Neural progenitor cell (in vitro differentiated cells): ENCODE measurements around the gene TMEM119. TPM values are rescaled to one million over a fixed set of nuclear protein-coding genes. Genes with fewer than 3 reads are reported as not detected.

ENCODE experiments used
- DNase-seq: peaks from one replicate; pipeline ENCODE4 v3.0.0-alpha.2; 2016; ENCODE audit warnings: low spot score
- H2AFZ ChIP-seq: fragments of 200-600 bp; sonication (generic); replicated peaks from 2 replicates; pipeline ENCODE4 v1.6.1; 2016; ENCODE audit warnings: antibody characterized with exemption
- H3F3A ChIP-seq: fragments of 200-600 bp; sonication (generic); 2 replicates; pipeline ENCODE4 v1.6.1; 2016; ENCODE audit warnings: antibody characterized with exemption, low read depth
- H3K27ac ChIP-seq: fragments of 200-600 bp; sonication (generic); 2 replicates; pipeline ENCODE4 v1.5.1; 2016; ENCODE audit warnings: mild to moderate bottlenecking
- H3K27me3 ChIP-seq: fragments of 200-600 bp; sonication (generic); 2 replicates; pipeline ENCODE4 v1.6.1; 2016; ENCODE audit warnings: mild to moderate bottlenecking, moderate library complexity
- H3K36me3 ChIP-seq: fragments of 200-600 bp; sonication (generic); 2 replicates; pipeline ENCODE4 v1.5.1; 2016
- H3K4me1 ChIP-seq: fragments of 200-600 bp; sonication (generic); 2 replicates; pipeline ENCODE4 v1.6.1; 2016; ENCODE audit warnings: mixed run types
- H3K4me2 ChIP-seq: fragments of 200-600 bp; sonication (generic); 2 replicates; pipeline ENCODE4 v1.6.1; 2016
- H3K4me3 ChIP-seq: fragments of 200-600 bp; sonication (generic); 2 replicates; pipeline ENCODE4 v1.5.1; 2016
- H3K79me2 ChIP-seq: fragments of 200-600 bp; sonication (generic); 2 replicates; pipeline ENCODE4 v1.6.1; 2016; ENCODE audit warnings: low read depth
- H3K9ac ChIP-seq: fragments of 200-600 bp; sonication (generic); 2 replicates; pipeline ENCODE4 v1.6.1; 2016
- H3K9me3 ChIP-seq: fragments of 200-600 bp; sonication (generic); 2 replicates; pipeline ENCODE4 v1.5.1; 2016; ENCODE audit warnings: low read depth
- H4K20me1 ChIP-seq: fragments of 200-600 bp; sonication (generic); 2 replicates; pipeline ENCODE4 v1.6.1; 2016; ENCODE audit warnings: low read depth
- H3K27ac Mint-ChIP-seq: 3 replicates; pipeline ENCODE4 v1.8.0; 2021; ENCODE audit warnings: mixed read lengths
- H3K27me3 Mint-ChIP-seq: 2 replicates; pipeline ENCODE4 v1.8.0; 2022; ENCODE audit warnings: low read depth, mild to moderate bottlenecking, inconsistent platforms, moderate library complexity, mixed read lengths; ENCODE audit not compliant: insufficient read depth
- H3K36me3 Mint-ChIP-seq: 3 replicates; pipeline ENCODE4 v1.8.0; 2021; ENCODE audit warnings: mixed read lengths
- H3K4me1 Mint-ChIP-seq: 3 replicates; pipeline ENCODE4 v1.8.0; 2021; ENCODE audit warnings: mixed read lengths
- H3K4me3 Mint-ChIP-seq: 3 replicates; pipeline ENCODE4 v1.8.0; 2021; ENCODE audit warnings: mild to moderate bottlenecking, moderate library complexity, mixed read lengths
- H3K9me3 Mint-ChIP-seq: 3 replicates; pipeline ENCODE4 v1.8.0; 2020; ENCODE audit warnings: mixed read lengths
- CTCF ChIP-seq: fragments of 200-600 bp; sonication (generic); IDR thresholded peaks from 2 replicates; pipeline ENCODE4 v1.5.1; 2017; ENCODE audit warnings: antibody characterized with exemption, mild to moderate bottlenecking
- EZH2 ChIP-seq: fragments of 200-600 bp; sonication (generic); IDR thresholded peaks from 2 replicates; pipeline ENCODE4 v1.6.1; 2017; ENCODE audit warnings: antibody characterized with exemption, mild to moderate bottlenecking, moderate library complexity
- EZH2phosphoT487 ChIP-seq: fragments of 200-600 bp; sonication (generic); IDR thresholded peaks from 2 replicates; pipeline ENCODE4 v1.6.1; 2017; ENCODE audit warnings: antibody characterized with exemption
- total RNA-seq: library from RNA; depleted of rRNA; stranded (reverse); fragments of >200 nt; gene quantifications from 2 replicates; pipeline ENCODE4 v1.2.3, GENCODE V29; 2015; ENCODE audit warnings: low replicate concordance

The TMEM119 gene
- total RNA-seq, 1 donor from 2014 or later = 0.97 TPM

- no peak overlapping the region for H3K27ac ChIP-seq
- no peak overlapping the region for H3K4me2 ChIP-seq
- Mint-ChIP-seq H3K27ac (peak overlapping the region; percentile 97), H3K36me3 (no peaks in the 10 kb centered on the region), H3K4me3 (no peak overlapping the region), H3K9me3 (no peaks in the 10 kb centered on the region), H3K27me3 (peaks cover 14% of the 10 kb centered on the region), H3K4me1 (peaks cover 23% of the 10 kb centered on the region)
- H3K27me3 ChIP-seq = no peaks in the 10 kb centered on the region
- peaks cover 8% of the 10 kb centered on the region for H3K4me1 ChIP-seq
- peak overlapping the region; percentile 100 for H2AFZ ChIP-seq
- TF ChIP-seq EZH2 (no peak), EZH2phosphoT487 (no peak), CTCF (no peak)
- no peak for DNase-seq
- no peaks in the 10 kb centered on the region for H3F3A ChIP-seq
- no peaks in the 10 kb centered on the region for H3K36me3 ChIP-seq
- no peak overlapping the region for H3K4me3 ChIP-seq
- no peak overlapping the region for H3K9ac ChIP-seq
- H4K20me1 ChIP-seq = no peaks in the 10 kb centered on the region
- H3K9me3 ChIP-seq = no peaks in the 10 kb centered on the region
- H3K79me2 ChIP-seq = no peaks in the 10 kb centered on the region
Observed at GRCh38 chr12:108622921-108623514, 25.1 kb upstream of the TMEM119 start.

- Histone ChIP-seq H3K27me3 (no peaks in the 10 kb centered on the region), H3F3A (no peaks in the 10 kb centered on the region), H3K79me2 (no peaks in the 10 kb centered on the region), H3K9ac (no peak overlapping the region), H3K27ac (no peak overlapping the region), H3K9me3 (no peaks in the 10 kb centered on the region), H4K20me1 (no peaks in the 10 kb centered on the region), H3K4me3 (no peak overlapping the region), H2AFZ (peak overlapping the region; percentile 100), H3K4me2 (peak overlapping the region; percentile 31), H3K4me1 (peaks cover 8% of the 10 kb centered on the region), H3K36me3 (no peaks in the 10 kb centered on the region)
- TF ChIP-seq CTCF (no peak), EZH2 (no peak), EZH2phosphoT487 (no peak)
- Mint-ChIP-seq H3K27me3 (peaks cover 14% of the 10 kb centered on the region), H3K27ac (peak overlapping the region; percentile 97), H3K9me3 (no peaks in the 10 kb centered on the region), H3K4me3 (peak overlapping the region; percentile 7), H3K4me1 (peaks cover 25% of the 10 kb centered on the region), H3K36me3 (no peaks in the 10 kb centered on the region)
- DNase-seq = peak; percentile 63
Observed at GRCh38 chr12:108622421-108622820, 24.5 kb upstream of the TMEM119 start.

- H3K4me3 Mint-ChIP-seq = no peak overlapping the region
- Histone ChIP-seq H3K9me3 (no peaks in the 10 kb centered on the region), H3K4me3 (no peak overlapping the region), H4K20me1 (no peaks in the 10 kb centered on the region), H3K79me2 (no peaks in the 10 kb centered on the region), H3K27me3 (no peaks in the 10 kb centered on the region), H3F3A (no peaks in the 10 kb centered on the region), H3K4me1 (peaks cover 8% of the 10 kb centered on the region), H3K4me2 (no peak overlapping the region), H3K27ac (no peak overlapping the region), H3K9ac (no peak overlapping the region), H2AFZ (no peak overlapping the region), H3K36me3 (no peaks in the 10 kb centered on the region)
- H3K27ac Mint-ChIP-seq = peak overlapping the region; percentile 68
- no peaks in the 10 kb centered on the region for H3K9me3 Mint-ChIP-seq
- peaks cover 25% of the 10 kb centered on the region for H3K4me1 Mint-ChIP-seq
- no peak for TF ChIP-seq CTCF
- H3K36me3 Mint-ChIP-seq = no peaks in the 10 kb centered on the region
- H3K27me3 Mint-ChIP-seq = peaks cover 15% of the 10 kb centered on the region
- no peak for DNase-seq
Observed at GRCh38 chr12:108621161-108621560, 23.3 kb upstream of the TMEM119 start.
